GM12875 (cell line): Measurements from ENCODE around the gene ABCA2.
A peak's percentile ranks its signal among the peaks of the same experiment; 100 is the strongest.
"Not testable (repeated sequence)": the region's sequence is repeated elsewhere in the genome, so short reads cannot be mapped to it uniquely, and the experiment has no call there.

Experiments used
- H3K4me3 ChIP-seq: one replicate; pipeline ENCODE4 v1.5.1; 2011; ENCODE audit warnings: low read depth, low read length, control low read depth
- TF ChIP-seq, protein P1 (sequence below): IDR thresholded peaks from 2 replicates; pipeline ENCODE4 v1.5.1; 2011; ENCODE audit warnings: low read depth, mild to moderate bottlenecking, control low read depth, inconsistent platforms, low read length, moderate library complexity, borderline replicate concordance; ENCODE audit not compliant: insufficient read depth

ABCA2 gene

GRCh38 chr9:137034709-137035506, 6.9 kb upstream of the ABCA2 start:
- H3K4me3 ChIP-seq, result peak overlapping the region; percentile 16
- TF ChIP-seq, protein P1, sequence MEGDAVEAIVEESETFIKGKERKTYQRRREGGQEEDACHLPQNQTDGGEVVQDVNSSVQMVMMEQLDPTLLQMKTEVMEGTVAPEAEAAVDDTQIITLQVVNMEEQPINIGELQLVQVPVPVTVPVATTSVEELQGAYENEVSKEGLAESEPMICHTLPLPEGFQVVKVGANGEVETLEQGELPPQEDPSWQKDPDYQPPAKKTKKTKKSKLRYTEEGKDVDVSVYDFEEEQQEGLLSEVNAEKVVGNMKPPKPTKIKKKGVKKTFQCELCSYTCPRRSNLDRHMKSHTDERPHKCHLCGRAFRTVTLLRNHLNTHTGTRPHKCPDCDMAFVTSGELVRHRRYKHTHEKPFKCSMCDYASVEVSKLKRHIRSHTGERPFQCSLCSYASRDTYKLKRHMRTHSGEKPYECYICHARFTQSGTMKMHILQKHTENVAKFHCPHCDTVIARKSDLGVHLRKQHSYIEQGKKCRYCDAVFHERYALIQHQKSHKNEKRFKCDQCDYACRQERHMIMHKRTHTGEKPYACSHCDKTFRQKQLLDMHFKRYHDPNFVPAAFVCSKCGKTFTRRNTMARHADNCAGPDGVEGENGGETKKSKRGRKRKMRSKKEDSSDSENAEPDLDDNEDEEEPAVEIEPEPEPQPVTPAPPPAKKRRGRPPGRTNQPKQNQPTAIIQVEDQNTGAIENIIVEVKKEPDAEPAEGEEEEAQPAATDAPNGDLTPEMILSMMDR, result peak; percentile 97

DNA sequence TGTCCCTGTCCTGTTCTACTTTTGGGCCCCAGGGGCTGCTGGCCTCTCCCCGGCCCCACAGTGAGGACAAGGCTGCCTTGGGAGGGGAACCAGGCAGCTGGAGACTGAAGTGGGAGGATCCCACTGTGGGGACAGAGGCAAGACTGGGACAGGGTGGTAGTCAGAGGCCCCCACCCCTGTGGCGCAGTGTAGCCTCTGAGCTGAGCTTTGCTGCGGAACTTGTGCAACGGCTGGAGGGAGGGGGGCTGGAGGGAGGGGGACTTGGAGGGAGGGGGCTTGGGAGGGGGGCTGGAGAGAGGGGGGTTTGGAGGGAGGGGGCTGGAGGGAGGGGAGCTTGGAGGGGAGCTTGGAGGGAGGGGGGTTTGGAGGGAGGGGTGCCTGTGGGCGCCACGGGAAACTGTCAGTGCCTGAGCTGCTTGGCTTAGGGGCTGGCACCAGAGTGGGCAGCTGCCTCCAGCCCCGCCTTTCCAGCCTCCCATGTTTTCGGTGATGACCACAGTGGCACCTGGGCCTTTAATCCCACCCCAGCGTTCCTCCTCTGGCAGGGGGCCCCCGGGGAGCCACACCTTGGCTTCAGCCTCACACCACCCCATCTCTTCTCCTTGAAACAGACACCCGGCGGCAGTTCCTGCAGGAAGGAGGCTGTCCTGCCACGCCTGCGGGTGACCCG, 6.1 kb upstream of the ABCA2 start:
- H3K4me3 ChIP-seq, result no peak overlapping the region
- TF ChIP-seq, protein P1, result no peak

DNA sequence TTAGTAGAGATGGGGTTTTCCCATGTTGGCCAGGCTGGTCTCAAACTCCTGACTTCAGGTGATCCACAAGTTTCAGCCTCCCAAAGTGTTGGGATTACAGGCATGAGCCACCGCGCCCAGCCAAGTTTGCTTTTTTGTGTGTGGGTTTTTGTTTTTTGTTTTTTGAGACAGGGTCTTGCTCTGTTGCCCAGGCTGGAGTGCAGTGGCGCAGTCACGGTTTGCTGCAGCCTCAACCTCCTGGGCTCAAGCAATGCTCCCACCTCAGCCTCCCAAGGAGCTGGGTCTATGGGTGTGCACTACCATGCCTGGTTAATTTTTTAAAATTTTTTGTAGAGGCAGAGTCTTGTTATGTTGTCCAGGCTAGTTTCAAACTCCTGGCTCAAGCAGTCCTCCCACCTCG, 5.4 kb upstream of the ABCA2 start:
- H3K4me3 ChIP-seq, result not testable (repeated sequence)

DNA sequence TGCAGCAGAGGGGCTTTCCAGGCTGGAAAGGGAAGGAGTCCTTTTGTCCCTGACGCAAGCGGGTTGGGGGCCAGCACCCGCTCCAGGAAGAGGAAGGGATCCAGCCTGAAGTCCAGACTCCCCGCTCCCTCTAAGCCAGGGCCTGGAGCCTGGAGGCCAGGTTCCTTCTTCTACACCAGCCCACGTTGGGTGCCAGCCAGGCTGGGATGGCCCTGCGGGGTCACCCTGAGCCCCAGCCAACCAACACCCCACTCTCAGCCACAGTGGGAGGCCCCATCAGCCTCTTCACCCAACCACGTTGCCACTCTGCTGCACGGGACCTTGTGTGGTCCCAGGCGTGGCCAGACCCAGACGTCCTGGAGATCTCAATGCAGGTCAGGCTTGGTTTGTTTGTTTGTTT, 4.8 kb upstream of the ABCA2 start:
- TF ChIP-seq, protein P1, result no peak
- no peak overlapping the region for H3K4me3 ChIP-seq

DNA sequence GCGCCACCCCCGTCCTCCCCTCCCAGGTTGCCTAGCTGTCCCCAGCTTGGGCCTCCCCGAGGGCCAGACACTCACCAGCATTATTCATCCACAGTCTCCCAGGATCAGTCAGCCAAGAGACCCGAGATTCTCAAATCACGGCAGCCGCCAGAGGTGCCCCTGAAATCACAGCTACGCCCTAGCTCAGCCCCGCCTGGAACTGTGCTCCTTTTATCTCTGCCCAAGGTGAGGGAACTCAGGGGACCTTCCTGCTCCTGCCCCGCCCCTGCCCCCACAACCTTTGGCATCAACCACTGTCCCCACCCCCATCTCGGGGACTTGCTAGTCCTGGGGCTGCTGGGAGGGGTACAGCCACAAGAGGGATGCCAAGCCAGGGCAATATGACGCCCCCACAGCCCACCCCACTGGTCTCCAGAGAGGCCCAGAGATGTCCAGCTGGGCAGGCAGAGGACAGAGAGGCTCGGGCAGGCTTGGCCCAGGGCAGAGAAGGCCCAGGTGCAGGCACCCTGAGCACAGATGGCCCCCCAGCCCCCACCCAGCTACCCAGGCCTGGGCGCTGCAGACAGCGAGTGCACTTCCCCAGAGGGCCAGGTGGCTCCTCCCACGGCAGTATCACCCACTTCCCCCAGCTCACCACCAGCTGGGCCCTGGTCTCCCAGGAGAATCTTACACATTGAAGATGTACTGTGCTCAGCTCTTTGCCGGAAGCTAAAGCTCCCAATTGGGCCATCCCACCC, 4.0 kb upstream of the ABCA2 start, which contains the start of gene FUT7:
Gene FUT7, minus strand, starts transcription at position 185 of the 737 bp plus-strand sequence. Its CDS starts 97 bp downstream, at position 88.
- H3K4me3 ChIP-seq, result no peak within 1 kb of the TSS
- TF ChIP-seq, protein P1, result no peak

- no peak overlapping the region for H3K4me3 ChIP-seq
- TF ChIP-seq, protein P1, result no peak
These were observed 2.8 kb upstream of the ABCA2 start for GRCh38 chr9:137030538-137031527.
